ENCODE data around the gene EVC. TPM values are rescaled to one million over a fixed set of nuclear protein-coding genes. Genes with fewer than 3 reads are reported as not detected.
A peak's percentile ranks its signal among the peaks of the same experiment; 100 is the strongest.

Gene EVC
- 10 to 100 TPM; 23.2 to 40.8 TPM for total RNA-seq
- polyA plus RNA-seq: 1 to 10 TPM; 2.9 to 4.0 TPM
- long read RNA-seq, donor 1: 0 reads
- long read RNA-seq, donor 2: 0 reads
- long read RNA-seq, donor 3, partial matches to known transcripts: 0 of 5 reads
- long read RNA-seq, donor 3, other reads (novel, unspliced or antisense): 5 of 5 reads
- long read RNA-seq, donor 4, partial matches to known transcripts: 18 of 18 reads
- long read RNA-seq, donor 4, other reads (novel, unspliced or antisense): 0 of 18 reads
- long read RNA-seq, donor 5, full-length matches to known transcripts: 1 of 14 reads
- long read RNA-seq, donor 5, partial matches to known transcripts: 0 of 14 reads
- long read RNA-seq, donor 5, other reads (novel, unspliced or antisense): 13 of 14 reads

GRCh38 chr4:5710961-5711478 is at the start of gene EVC:
EVC (plus strand) TSS chr4:5711201; CDS start chr4:5711381, 180 bp downstream.
- Histone ChIP-seq H3K36me3 (ENCODE audit: control insufficient read depth in 4 of 4, insufficient read depth in 4 of 4, low read length in 4 of 4) (peaks cover 0 to 3% (median 0%) of the 10 kb centered on the region in 4 donors), H3K4me3 (peak within 1 kb of the TSS; percentile 51)

GRCh38 chr4:5661237-5661636 is 49.8 kb upstream of the EVC start:
- ATAC-seq (ENCODE audit: insufficient read depth, low FRiP score): no peak
- no peak overlapping the region for H3K4me3 ChIP-seq
- H3K36me3 ChIP-seq (ENCODE audit: control insufficient read depth in 4 of 4, insufficient read depth in 4 of 4, low read length in 4 of 4): peaks cover 0 to 26% (median 17%) of the 10 kb centered on the region in 4 donors
- H3K9ac ChIP-seq (ENCODE audit: insufficient read depth in 1 of 2, low read length in 2 of 2): no peak overlapping the region
- H3K27me3 ChIP-seq (ENCODE audit: control insufficient read depth in 3 of 3, insufficient read depth in 3 of 3, low read length in 2 of 3): no peaks in the 10 kb centered on the region
- 87 to 93% methylated on average over 4 of the region's 4 CpGs for WGBS, 2 donors
- peaks cover 2 to 10% (median 6%) of the 10 kb centered on the region in 4 donors for H3K9me3 ChIP-seq (ENCODE audit: control insufficient read depth in 4 of 4, insufficient read depth in 3 of 4, low read length in 3 of 4)
- no peak overlapping the region for H3K27ac ChIP-seq (ENCODE audit: low read depth in 1 of 2, low read length in 1 of 2)
- TF ChIP-seq CTCF (IDR thresholded peaks at IDR 0.05; ENCODE audit: control extremely low read depth, extremely low read depth): no peak
- no peak for DNase-seq
- H3K4me1 ChIP-seq (ENCODE audit: control insufficient read depth in 5 of 5, insufficient read depth in 5 of 5, low read length in 5 of 5): no peaks in the 10 kb centered on the region

More at GRCh38 chr4:5710961-5711478, at the start of gene EVC:
- Histone ChIP-seq H3K9me3 (ENCODE audit: control insufficient read depth in 4 of 4, insufficient read depth in 3 of 4, low read length in 3 of 4) (peaks cover 0 to 4% (median 1%) of the 10 kb centered on the region in 4 donors), H3K9ac (ENCODE audit: insufficient read depth in 1 of 2, low read length in 2 of 2) (peak within 1 kb of the TSS in 1 of 2 donors; percentile 82), H3K27me3 (ENCODE audit: control insufficient read depth in 3 of 3, insufficient read depth in 3 of 3, low read length in 2 of 3) (no peaks in the 10 kb centered on the region), H3K4me1 (ENCODE audit: control insufficient read depth in 5 of 5, insufficient read depth in 5 of 5, low read length in 5 of 5) (peaks cover 0 to 40% (median 16%) of the 10 kb centered on the region in 5 donors), H3K27ac (ENCODE audit: low read depth in 1 of 2, low read length in 1 of 2) (peak within 1 kb of the TSS in 1 of 2 donors; percentile 48)
- WGBS, 2 donors: 1% methylated on average over 7 to 49 of the region's 49 CpGs
- TF ChIP-seq CTCF (IDR thresholded peaks at IDR 0.05; ENCODE audit: control extremely low read depth, extremely low read depth): no peak
- ATAC-seq (ENCODE audit: insufficient read depth, low FRiP score): peak; percentile 85
- DNase-seq: peak; percentile 90 to 92 (median 90)

- 21 to 47% methylated on average over 1 of the region's 1 CpG for WGBS, 2 donors
- Histone ChIP-seq H3K9me3 (ENCODE audit: control insufficient read depth in 4 of 4, insufficient read depth in 3 of 4, low read length in 3 of 4) (peaks cover 2 to 12% (median 6%) of the 10 kb centered on the region in 4 donors), H3K4me3 (no peak overlapping the region), H3K27me3 (ENCODE audit: control insufficient read depth in 3 of 3, insufficient read depth in 3 of 3, low read length in 2 of 3) (no peaks in the 10 kb centered on the region), H3K9ac (ENCODE audit: insufficient read depth in 1 of 2, low read length in 2 of 2) (no peak overlapping the region), H3K4me1 (ENCODE audit: control insufficient read depth in 5 of 5, insufficient read depth in 5 of 5, low read length in 5 of 5) (no peaks in the 10 kb centered on the region), H3K36me3 (ENCODE audit: control insufficient read depth in 4 of 4, insufficient read depth in 4 of 4, low read length in 4 of 4) (peaks cover 0 to 26% (median 12%) of the 10 kb centered on the region in 4 donors), H3K27ac (ENCODE audit: low read depth in 1 of 2, low read length in 1 of 2) (no peak overlapping the region)
- ATAC-seq (ENCODE audit: insufficient read depth, low FRiP score) (no peak), DNase-seq (no peak)
- TF ChIP-seq CTCF (IDR thresholded peaks at IDR 0.05; ENCODE audit: control extremely low read depth, extremely low read depth): no peak
Observed at GRCh38 chr4:5662555-5662954, 48.4 kb upstream of the EVC start.

All from lung (tissue), 16 donors.